Stimulated activated naive CD8-positive, alpha-beta T cell treated with anti-CD3 and anti-CD28 coated beads, Interleukin-15, amount 100 ng/mL, for 72 hours (primary cell): ENCODE results near the gene SOBP.

Source experiments
- ATAC-seq: fragments of 150-1000 bp; cut with Tn5 transposase; 2 replicates; pipeline ENCODE4 v1.10.0; 2021; ENCODE audit warnings: mild to moderate bottlenecking, moderate library complexity
- DNase-seq, 2 donors: peaks; one replicate each; pipeline ENCODE4 v3.0.0; 2021 to 2022
- H3K27ac Mint-ChIP-seq, 2 donors: one replicate each; pipeline ENCODE4 v1.8.0; 2022; ENCODE audit warnings: mild to moderate bottlenecking in 2 of 2, mixed read lengths in 2 of 2, moderate library complexity in 2 of 2
- H3K27me3 Mint-ChIP-seq: one replicate; pipeline ENCODE4 v1.8.0; 2022; ENCODE audit warnings: mixed read lengths
- H3K4me1 Mint-ChIP-seq: one replicate; pipeline ENCODE4 v1.8.0; 2022; ENCODE audit warnings: mild to moderate bottlenecking, mixed read lengths
- H3K4me3 Mint-ChIP-seq, 2 donors: one replicate each; pipeline ENCODE4 v1.8.0; 2022; ENCODE audit warnings: mild to moderate bottlenecking in 2 of 2, mixed read lengths in 2 of 2, moderate library complexity in 1 of 2
- H3K9me3 Mint-ChIP-seq, 2 donors: one replicate each; pipeline ENCODE4 v1.8.0; 2022; ENCODE audit warnings: mixed read lengths in 2 of 2

SOBP gene, protein sequence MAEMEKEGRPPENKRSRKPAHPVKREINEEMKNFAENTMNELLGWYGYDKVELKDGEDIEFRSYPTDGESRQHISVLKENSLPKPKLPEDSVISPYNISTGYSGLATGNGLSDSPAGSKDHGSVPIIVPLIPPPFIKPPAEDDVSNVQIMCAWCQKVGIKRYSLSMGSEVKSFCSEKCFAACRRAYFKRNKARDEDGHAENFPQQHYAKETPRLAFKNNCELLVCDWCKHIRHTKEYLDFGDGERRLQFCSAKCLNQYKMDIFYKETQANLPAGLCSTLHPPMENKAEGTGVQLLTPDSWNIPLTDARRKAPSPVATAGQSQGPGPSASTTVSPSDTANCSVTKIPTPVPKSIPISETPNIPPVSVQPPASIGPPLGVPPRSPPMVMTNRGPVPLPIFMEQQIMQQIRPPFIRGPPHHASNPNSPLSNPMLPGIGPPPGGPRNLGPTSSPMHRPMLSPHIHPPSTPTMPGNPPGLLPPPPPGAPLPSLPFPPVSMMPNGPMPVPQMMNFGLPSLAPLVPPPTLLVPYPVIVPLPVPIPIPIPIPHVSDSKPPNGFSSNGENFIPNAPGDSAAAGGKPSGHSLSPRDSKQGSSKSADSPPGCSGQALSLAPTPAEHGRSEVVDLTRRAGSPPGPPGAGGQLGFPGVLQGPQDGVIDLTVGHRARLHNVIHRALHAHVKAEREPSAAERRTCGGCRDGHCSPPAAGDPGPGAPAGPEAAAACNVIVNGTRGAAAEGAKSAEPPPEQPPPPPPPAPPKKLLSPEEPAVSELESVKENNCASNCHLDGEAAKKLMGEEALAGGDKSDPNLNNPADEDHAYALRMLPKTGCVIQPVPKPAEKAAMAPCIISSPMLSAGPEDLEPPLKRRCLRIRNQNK

DNA sequence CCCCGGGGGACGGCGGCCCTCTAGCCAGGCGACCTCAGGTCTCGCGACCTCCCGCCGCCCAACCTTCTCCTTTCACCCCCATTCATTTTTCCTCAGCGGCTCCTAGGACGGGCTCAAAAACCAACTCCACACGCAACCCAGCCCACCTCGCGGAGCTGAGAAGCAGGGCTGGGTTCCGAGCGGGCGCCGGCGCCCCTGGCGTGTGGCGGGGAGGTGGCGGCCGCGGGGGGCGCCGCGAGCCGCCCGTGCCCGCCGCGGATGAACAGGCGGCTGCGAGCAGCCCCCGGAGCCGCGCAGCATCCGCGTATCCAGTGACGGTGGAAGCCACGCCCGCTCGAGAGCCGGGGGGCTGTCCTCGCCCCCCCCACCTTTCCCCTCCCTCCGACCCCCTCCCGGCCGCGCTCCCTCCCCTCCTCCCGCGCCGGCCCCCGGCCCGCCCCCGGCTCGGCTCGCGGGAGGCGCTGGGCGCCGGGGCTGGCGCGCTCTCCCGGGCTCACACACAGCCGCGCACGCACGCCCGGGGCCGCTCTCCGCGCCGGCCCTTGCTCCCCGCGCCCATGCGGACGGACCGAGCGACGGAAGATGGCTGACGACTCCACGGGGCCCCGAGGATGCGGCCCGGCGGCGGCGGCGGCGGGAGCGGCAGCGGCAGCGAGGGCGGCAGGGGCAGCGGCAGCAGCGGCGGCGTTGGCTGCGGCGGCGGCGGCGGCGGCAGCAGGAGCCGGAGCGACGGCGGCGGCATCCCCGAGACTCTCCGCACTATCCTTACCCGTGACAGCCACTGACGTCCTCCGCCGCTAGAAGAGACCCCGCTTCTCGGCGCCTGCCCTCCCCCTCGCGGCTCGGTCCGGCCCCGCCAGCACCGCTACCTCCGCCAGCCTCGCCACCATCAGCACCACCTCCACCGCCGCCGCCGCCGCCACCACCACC lies at the start of gene SOBP:
TSS of gene SOBP (plus strand) at position 482 of the 930 bp plus-strand sequence. CDS start 500 bp downstream, outside the sequence.
- peaks cover 35% of the 10 kb centered on the region for H3K27me3 Mint-ChIP-seq
- H3K27ac Mint-ChIP-seq, result peak within 1 kb of the TSS; percentile 57 to 66
- H3K4me1 Mint-ChIP-seq, result peaks cover 34% of the 10 kb centered on the region
- peak; percentile 70 for ATAC-seq
- no peaks in the 10 kb centered on the region for H3K9me3 Mint-ChIP-seq
- peak within 1 kb of the TSS; percentile 95 to 96 for H3K4me3 Mint-ChIP-seq
- DNase-seq, result peak; percentile 34 to 49

DNA sequence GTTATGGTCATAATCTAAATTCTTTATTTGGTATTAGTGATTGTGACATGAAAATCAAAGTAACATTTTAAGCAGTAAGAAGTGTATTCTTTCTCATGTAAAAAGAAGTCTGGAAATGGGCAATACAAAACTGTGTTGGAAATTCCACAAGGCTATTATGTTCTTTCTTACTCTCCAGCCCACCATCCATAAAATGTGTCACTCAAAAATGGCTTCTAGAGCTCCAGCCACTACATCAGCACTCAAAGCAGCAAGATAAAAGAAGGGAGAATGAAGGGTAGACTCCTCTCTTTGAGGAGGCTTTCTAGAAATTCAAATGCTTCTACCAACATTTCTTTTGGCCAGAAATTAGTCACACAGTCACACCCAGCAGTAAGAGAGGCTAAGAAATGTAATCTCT lies 49.0 kb upstream of the SOBP start:
- Mint-ChIP-seq H3K27ac (no peak overlapping the region), H3K4me1 (peaks cover 28% of the 10 kb centered on the region), H3K9me3 (no peaks in the 10 kb centered on the region), H3K27me3 (no peaks in the 10 kb centered on the region), H3K4me3 (no peak overlapping the region)
- DNase-seq, result no peak
- ATAC-seq, result no peak

DNA sequence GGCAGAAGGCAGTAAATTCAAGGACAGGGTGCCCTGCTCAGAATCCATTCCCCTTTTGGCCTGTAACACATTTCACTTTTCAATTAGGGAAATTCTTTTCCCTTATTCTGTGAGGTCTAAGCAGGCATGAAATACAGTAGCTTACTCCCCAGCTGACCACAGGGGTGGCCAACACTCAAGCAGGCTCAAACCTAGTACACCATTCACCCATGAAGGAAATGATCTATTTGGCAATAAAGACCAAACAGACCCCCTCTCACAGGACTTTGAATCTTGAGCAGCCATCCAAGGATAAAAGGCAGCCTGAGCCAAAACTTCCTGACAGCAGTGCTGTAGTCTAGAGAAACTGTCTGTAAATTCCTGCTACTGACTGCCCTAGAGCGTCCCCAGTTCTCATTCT lies 48.2 kb upstream of the SOBP start:
- peaks cover 0 to 2% of the 10 kb centered on the region in 2 donors for H3K9me3 Mint-ChIP-seq
- H3K27me3 Mint-ChIP-seq, result no peaks in the 10 kb centered on the region
- H3K27ac Mint-ChIP-seq, result no peak overlapping the region
- no peak for DNase-seq
- H3K4me1 Mint-ChIP-seq, result peaks cover 28% of the 10 kb centered on the region
- no peak overlapping the region for H3K4me3 Mint-ChIP-seq
- no peak for ATAC-seq

DNA sequence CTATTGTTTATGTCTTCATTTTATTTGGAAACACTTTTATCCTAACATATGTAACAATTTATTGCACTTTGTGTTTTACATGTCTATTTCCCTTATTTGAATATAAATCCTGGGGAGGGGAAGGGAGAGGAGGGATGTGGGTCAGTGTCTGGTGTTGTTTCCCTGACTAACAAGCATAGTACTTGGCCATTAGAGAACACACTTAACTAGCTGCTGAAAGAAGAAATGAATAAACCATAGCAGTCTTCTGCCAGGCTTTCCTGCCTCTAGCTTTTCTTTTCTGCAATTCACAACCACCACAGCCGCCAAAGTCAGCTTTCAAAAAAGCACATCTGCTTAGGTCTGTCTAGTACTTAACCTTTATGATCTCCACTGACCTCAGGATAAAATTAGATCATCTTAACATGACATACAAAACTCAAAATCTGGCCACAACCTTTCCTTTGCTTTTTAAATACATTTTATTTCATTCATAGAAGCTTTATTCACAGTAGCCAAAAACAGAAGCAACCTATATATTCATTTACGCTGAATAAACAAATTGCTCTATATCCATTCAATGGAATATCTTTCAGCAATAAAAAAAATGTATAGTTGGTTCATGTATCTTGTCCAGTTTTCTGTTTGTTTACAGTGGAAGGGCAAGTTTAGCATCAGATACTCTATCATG lies 46.8 kb upstream of the SOBP start:
- H3K4me1 Mint-ChIP-seq, result peaks cover 22% of the 10 kb centered on the region
- no peak for ATAC-seq
- H3K27me3 Mint-ChIP-seq, result no peaks in the 10 kb centered on the region
- no peak overlapping the region for H3K27ac Mint-ChIP-seq
- H3K9me3 Mint-ChIP-seq, result peaks cover 4 to 7% of the 10 kb centered on the region in 2 donors
- no peak overlapping the region for H3K4me3 Mint-ChIP-seq
- no peak for DNase-seq

DNA sequence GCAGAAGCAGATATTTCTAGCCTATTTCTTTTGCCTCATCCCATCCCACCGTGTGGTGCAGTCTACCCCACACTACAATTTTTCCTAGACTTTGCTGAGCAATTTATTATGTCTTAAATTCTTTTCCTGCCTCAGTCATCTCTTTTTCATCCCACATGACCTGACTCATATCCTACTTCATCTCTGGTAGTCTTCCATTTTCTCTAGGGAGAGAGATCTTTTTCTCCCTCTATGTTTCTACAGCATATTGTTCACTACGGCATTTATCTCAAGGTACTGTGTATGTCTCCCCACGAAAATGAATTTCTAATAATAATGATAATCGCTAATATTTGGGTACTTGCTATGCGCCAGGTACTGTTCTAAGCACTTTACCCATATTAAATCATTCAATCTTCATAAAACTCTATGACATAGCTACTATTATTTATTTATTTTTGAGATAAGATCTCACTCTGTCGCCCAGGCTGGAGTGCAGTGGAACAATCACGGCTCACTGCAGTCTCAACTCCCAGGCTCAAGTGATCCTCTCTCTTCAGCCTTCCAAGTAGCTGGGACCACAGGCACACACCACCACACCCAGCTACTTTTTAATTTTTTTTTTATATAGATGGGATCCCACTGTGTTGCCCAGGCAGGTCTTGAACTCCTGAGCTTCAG lies 46.2 kb upstream of the SOBP start:
- H3K4me3 Mint-ChIP-seq, result no peak overlapping the region
- H3K27me3 Mint-ChIP-seq, result no peaks in the 10 kb centered on the region
- H3K9me3 Mint-ChIP-seq, result peaks cover 10 to 14% of the 10 kb centered on the region in 2 donors
- no peak for DNase-seq
- H3K27ac Mint-ChIP-seq, result no peak overlapping the region
- H3K4me1 Mint-ChIP-seq, result peaks cover 22% of the 10 kb centered on the region
- no peak for ATAC-seq

DNA sequence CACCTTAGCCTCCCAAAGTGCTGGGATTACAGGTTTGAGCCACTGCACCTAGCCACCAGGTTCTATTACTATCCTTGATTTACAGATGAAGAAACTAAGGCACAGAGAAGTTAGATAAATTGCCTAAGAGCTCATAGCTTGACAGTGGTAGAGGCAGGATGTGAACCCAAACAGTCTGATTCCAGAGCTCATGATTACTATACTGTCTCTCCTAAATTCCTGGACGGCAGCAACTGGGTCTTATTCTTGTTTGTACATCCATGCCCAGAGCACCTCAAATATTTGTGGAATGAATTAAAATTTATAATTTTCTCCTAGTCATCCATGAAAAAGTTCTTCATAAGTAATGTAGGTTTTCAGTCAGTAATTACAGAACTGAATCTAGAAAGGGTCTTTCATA lies 45.6 kb upstream of the SOBP start:
- ATAC-seq (no peak), DNase-seq (no peak)
- peaks cover 14 to 19% of the 10 kb centered on the region in 2 donors for H3K9me3 Mint-ChIP-seq
- no peak overlapping the region for H3K4me3 Mint-ChIP-seq
- H3K27me3 Mint-ChIP-seq, result no peaks in the 10 kb centered on the region
- H3K4me1 Mint-ChIP-seq, result peaks cover 22% of the 10 kb centered on the region
- no peak overlapping the region for H3K27ac Mint-ChIP-seq

DNA sequence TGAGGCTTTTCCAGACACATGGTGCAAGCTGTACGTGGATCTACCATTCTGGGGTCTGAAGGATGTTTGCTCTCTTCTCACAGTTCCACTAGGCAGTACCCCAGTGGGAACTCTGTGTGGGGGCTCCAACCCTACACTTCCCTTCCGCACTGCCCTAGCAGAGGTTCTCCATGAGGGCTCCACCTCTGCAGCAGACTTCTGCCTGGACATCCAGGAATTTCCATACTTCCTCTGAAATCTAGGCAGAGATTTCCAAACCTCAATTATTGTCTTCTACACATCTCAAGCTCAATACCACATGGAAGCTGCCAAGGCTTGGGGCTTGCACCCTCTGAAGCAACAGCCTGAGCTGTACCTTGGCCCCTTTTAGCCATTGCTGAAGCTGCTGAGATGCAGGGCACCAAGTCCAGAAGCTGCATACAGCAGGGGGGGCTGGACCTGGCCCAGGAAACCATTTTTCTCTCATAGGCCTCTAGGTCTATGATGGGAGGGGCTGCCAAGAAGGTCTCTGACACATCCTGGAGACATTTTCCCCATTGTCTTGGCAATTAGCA lies 42.2 kb upstream of the SOBP start:
- Mint-ChIP-seq H3K4me3 (no peak overlapping the region), H3K27ac (no peak overlapping the region), H3K9me3 (peaks cover 20 to 30% of the 10 kb centered on the region in 2 donors), H3K4me1 (peaks cover 6% of the 10 kb centered on the region), H3K27me3 (no peaks in the 10 kb centered on the region)
- ATAC-seq (no peak), DNase-seq (no peak)

DNA sequence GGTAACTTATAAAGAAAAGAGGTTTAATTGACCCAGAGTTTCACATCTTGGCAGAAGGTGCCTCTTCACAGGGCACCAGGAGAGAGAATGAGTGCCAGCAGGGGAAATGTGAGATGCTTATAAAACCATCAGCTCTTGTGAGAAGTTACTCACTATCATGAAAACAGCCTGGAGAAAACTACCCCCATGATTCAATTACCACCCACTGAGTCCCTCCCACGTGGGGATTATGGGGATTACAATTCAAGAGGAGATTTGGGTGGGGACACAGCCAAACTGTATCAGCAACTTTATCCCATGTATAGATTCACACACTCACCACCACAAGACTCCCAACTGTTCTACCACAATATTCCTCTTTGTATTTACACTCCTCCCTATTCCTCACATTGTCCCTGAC lies 41.1 kb upstream of the SOBP start:
- Mint-ChIP-seq H3K27ac (no peak overlapping the region), H3K9me3 (peaks cover 20 to 30% of the 10 kb centered on the region in 2 donors), H3K4me1 (peaks cover under 1% of the 10 kb centered on the region), H3K4me3 (no peak overlapping the region), H3K27me3 (no peaks in the 10 kb centered on the region)
- DNase-seq, result no peak
- no peak for ATAC-seq

DNA sequence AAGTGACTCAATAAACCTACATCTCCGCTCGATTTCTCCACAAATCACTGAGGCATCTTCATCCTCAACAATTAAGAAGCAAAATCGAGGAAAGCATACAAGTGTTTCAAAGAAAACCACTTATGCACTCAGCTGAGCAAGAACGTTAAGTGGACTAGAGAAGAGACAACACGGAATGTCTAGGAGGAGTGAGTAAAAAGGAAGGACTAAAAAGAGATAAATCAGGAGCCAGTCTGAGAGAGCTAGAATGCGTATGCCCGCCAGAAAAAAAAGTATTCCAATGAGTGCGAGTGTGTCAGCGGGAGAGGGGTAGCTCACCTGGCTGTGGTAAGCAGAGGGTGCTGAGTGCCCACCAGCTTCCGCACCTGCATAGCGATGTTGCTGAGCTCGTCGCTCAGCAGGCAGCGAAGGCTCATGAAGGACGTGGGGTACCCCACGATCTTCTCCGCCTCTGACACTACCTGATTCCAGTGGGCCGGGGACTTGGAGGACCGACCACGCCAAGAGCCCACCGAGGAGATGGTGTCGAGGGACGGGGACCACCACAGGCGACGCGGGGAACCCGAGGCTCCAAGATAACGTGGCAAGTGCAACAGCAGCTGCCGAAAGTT lies 31.1 kb upstream of the SOBP start:
- ATAC-seq (peak; percentile 42), DNase-seq (no peak)
- Mint-ChIP-seq H3K27me3 (no peaks in the 10 kb centered on the region), H3K4me1 (peaks cover 29% of the 10 kb centered on the region), H3K27ac (peak overlapping the region; percentile 96 to 97), H3K9me3 (no peaks in the 10 kb centered on the region), H3K4me3 (peak overlapping the region; percentile 97 to 98)

DNA sequence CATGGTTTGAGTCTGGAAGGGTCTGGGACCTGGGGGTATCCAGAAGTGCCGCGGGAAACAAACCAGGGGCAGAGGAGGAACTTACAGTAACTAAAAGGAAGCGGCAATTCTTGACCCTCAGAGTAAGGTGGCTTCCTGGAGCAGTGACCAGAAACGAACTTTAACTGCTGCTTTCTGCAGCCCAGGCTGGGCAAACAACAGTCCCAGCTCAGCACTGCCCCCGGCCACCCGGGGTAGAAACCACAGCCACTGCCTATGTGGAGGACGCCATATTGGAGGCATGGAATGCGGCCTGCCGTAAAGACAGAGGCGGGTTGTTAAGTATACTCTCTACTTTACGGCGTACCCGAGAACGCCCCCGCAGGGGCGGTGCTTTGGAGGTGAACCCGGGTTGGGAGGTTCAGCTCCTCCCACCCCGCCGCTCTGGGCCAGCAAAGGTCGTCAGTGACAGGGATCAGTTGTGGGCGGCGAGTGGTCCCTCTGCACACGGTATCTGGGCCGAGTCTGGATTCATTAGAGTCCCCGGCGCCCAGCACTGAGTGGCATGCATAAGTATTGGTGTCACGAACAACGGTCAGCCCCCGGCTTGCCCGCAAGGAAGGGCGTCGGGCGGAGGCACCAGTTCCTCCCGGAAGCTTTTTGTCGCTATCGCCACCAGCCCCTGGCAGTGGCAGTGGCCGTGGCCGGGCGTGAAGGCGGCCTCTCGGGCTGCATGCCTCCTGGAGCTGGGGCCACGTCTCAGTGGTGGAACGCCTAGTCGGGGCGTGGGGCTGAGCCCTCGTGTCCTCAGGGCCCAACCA lies 30.4 kb upstream of the SOBP start, which contains the start of gene PDSS2:
TSS of gene PDSS2 (minus strand) at position 282 of the 800 bp plus-strand sequence. CDS start at position 3, 279 bp downstream.
- ATAC-seq (peak; percentile 95), DNase-seq (peak; percentile 95 to 98)
- peaks cover 29% of the 10 kb centered on the region for H3K4me1 Mint-ChIP-seq
- H3K4me3 Mint-ChIP-seq, result peak within 1 kb of the TSS; percentile 97 to 98
- peak within 1 kb of the TSS; percentile 96 to 97 for H3K27ac Mint-ChIP-seq
- H3K9me3 Mint-ChIP-seq, result no peaks in the 10 kb centered on the region
- H3K27me3 Mint-ChIP-seq, result no peaks in the 10 kb centered on the region

DNA sequence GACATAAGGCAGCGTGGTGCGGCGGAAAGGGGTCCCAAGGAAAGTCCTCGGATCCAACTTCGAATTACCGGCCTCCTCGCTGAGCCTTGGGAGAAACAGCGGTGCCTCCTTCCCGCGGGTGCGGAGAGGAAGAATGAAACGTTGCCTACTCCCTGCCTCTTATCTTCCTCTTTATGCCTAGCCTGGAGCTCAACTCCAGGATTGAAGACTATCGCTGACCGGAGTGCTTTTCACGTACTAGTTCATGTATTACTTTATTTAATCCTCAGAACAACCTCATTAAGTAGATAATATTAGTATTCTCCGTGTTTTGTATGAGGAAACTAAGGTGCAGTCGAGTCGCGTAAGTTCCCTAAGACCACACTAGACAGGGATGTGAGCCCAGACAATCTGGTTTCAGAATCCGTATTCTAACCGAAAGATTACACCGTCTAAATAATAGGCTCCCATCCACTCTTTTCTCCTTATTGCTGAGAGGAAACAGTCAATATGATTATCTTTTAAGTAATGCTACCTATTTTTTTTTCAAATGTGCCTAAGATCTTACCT lies 29.8 kb upstream of the SOBP start:
- Mint-ChIP-seq H3K4me1 (peaks cover 26% of the 10 kb centered on the region), H3K4me3 (peak overlapping the region; percentile 97 to 98), H3K27ac (peak overlapping the region; percentile 96 to 97), H3K9me3 (no peaks in the 10 kb centered on the region), H3K27me3 (no peaks in the 10 kb centered on the region)
- DNase-seq (no peak), ATAC-seq (no peak)

DNA sequence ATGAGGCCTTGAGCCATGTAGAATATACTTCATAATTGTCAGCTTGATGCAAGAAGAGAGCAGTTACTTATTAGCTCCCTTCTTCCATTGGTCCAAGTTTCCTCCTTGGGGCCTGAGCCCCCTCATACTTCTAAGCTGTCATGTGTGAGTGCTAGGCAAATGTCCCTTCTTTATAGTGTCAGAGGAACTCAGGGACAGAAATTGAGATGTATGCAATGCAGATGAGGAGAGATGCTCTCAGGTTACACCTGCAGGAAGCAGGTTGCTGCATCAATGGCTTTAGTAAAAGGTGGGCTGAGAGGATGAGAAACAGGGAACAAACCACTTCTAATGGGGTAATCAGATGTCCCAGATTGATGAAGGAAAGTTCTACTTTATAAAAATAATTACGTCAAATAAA lies 23.9 kb upstream of the SOBP start:
- H3K9me3 Mint-ChIP-seq, result no peaks in the 10 kb centered on the region
- no peaks in the 10 kb centered on the region for H3K4me1 Mint-ChIP-seq
- peaks cover 14% of the 10 kb centered on the region for H3K27me3 Mint-ChIP-seq
- no peak for ATAC-seq
- no peak overlapping the region for H3K4me3 Mint-ChIP-seq
- H3K27ac Mint-ChIP-seq, result no peak overlapping the region
- no peak for DNase-seq

DNA sequence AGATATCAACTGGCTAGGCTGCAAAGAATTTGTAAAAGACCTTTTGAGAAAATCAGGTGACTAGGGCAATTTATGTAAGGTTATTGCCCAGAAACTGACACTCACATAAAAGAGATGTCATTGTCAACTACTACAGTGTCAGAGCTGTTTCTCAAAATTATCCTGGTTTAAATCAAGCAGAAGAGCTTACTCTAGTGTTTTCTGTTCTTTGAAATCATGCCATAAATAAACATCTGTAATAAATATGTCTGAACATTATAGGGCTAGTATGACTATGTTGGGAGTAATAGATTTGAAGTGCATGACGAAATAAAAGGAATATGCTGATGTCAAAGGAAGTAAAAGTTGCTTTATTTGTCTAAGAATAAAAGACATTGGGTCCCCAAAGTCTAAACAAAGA lies 19.6 kb upstream of the SOBP start:
- H3K4me3 Mint-ChIP-seq, result no peak overlapping the region
- no peak for ATAC-seq
- H3K9me3 Mint-ChIP-seq, result no peaks in the 10 kb centered on the region
- no peak overlapping the region for H3K27ac Mint-ChIP-seq
- no peaks in the 10 kb centered on the region for H3K4me1 Mint-ChIP-seq
- no peak for DNase-seq
- H3K27me3 Mint-ChIP-seq, result peaks cover 18% of the 10 kb centered on the region
